OCI-LY3 (cell line): Measurements from ENCODE around the gene LRRC73.

Source experiments
- H2AFZ ChIP-seq: fragments of 200-600, 300-600 bp; shearing (Covaris generic); 2 replicates; pipeline ENCODE4 v1.6.0; 2014; ENCODE audit warnings: antibody characterized with exemption, low read depth, low read length
- H3K27ac ChIP-seq: fragments of 200-600, 300-600 bp; sonication (generic); 2 replicates; pipeline ENCODE4 v1.5.1; 2014; ENCODE audit warnings: mild to moderate bottlenecking, low read length, moderate library complexity, mixed read lengths
- H3K27me3 ChIP-seq: fragments of 200-600, 300-600 bp; sonication (generic); 2 replicates; pipeline ENCODE4 v1.6.1; 2014; ENCODE audit warnings: low read depth, low read length, mixed read lengths
- H3K36me3 ChIP-seq: fragments of 200-600, 300-600 bp; sonication (generic); replicated peaks from 2 replicates; pipeline ENCODE3; 2014; ENCODE audit warnings: low read depth, low read length, mixed read lengths
- H3K4me1 ChIP-seq: fragments of 300-600, 200-600 bp; sonication (generic); 2 replicates; pipeline ENCODE4 v1.6.1; 2014; ENCODE audit warnings: low read length, mixed read lengths
- H3K4me2 ChIP-seq: fragments of 200-600, 300-600 bp; sonication (generic); 2 replicates; pipeline ENCODE4 v1.6.1; 2014; ENCODE audit warnings: low read length, mixed read lengths
- H3K4me3 ChIP-seq: fragments of 300-600, 200-600 bp; sonication (generic); 2 replicates; pipeline ENCODE4 v1.5.1; 2014; ENCODE audit warnings: antibody characterized with exemption, mild to moderate bottlenecking, low read length, moderate library complexity
- H3K79me2 ChIP-seq: fragments of 300-600, 200-600 bp; shearing (Covaris generic); 2 replicates; pipeline ENCODE4 v1.6.1; 2014; ENCODE audit warnings: mild to moderate bottlenecking, low read length, mixed read lengths
- H3K9ac ChIP-seq: fragments of 300-600, 200-600 bp; shearing (Covaris generic); 2 replicates; pipeline ENCODE4 v1.6.0; 2014; ENCODE audit warnings: mild to moderate bottlenecking, low read length, moderate library complexity
- H3K9me3 ChIP-seq: fragments of 200-600, 300-600 bp; shearing (Covaris generic); 2 replicates; pipeline ENCODE4 v1.6.1; 2014; ENCODE audit warnings: low read length, mixed read lengths; ENCODE audit not compliant: insufficient read depth
- H4K20me1 ChIP-seq: fragments of 200-600, 300-600 bp; sonication (generic); 2 replicates; pipeline ENCODE4 v1.6.1; 2016; ENCODE audit warnings: low read length, mixed read lengths; ENCODE audit not compliant: insufficient read depth
- EZH2phosphoT487 ChIP-seq: fragments of 200-600 bp; shearing (Covaris generic); IDR thresholded peaks from 2 replicates; pipeline ENCODE4 v1.6.1; 2018; ENCODE audit warnings: antibody characterized with exemption, mixed run types, low read depth
- TF ChIP-seq, protein P1 (sequence below): fragments of 200-600, 300-600 bp; sonication (generic); IDR thresholded peaks from 2 replicates; pipeline ENCODE4 v1.5.1; 2014; ENCODE audit warnings: antibody characterized with exemption, low read length, low read depth

Gene LRRC73

DNA sequence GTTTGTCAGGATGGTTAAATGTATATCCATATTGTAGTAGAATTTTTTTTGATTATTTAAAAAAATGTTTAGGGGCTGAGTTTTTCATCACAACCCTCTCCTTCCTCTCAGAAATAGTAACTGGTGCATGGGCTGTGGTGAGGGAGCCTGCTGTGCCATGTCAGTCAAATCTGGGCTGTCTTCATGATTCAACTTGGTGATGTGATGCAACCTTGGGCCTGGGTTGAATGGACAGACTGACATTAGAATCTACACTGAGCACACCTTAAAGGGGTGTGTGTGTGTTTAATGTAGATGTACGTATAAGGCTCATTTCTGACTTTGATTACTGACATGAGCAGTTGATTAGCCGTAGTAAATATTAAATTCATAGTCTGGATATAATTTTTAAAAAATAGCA, 29.1 kb downstream of the LRRC73 start:
- Histone ChIP-seq H3K36me3 (peaks cover 4% of the 10 kb centered on the region), H3K4me3 (no peak overlapping the region), H3K79me2 (peaks cover 64% of the 10 kb centered on the region), H3K4me1 (peaks cover 14% of the 10 kb centered on the region), H3K27ac (no peak overlapping the region), H3K4me2 (no peak overlapping the region), H3K9ac (no peak overlapping the region), H3K9me3 (no peaks in the 10 kb centered on the region), H3K27me3 (no peaks in the 10 kb centered on the region), H2AFZ (no peak overlapping the region), H4K20me1 (peaks cover 10% of the 10 kb centered on the region; the same call in 1 of the 2 replicates)
- TF ChIP-seq, protein P1, sequence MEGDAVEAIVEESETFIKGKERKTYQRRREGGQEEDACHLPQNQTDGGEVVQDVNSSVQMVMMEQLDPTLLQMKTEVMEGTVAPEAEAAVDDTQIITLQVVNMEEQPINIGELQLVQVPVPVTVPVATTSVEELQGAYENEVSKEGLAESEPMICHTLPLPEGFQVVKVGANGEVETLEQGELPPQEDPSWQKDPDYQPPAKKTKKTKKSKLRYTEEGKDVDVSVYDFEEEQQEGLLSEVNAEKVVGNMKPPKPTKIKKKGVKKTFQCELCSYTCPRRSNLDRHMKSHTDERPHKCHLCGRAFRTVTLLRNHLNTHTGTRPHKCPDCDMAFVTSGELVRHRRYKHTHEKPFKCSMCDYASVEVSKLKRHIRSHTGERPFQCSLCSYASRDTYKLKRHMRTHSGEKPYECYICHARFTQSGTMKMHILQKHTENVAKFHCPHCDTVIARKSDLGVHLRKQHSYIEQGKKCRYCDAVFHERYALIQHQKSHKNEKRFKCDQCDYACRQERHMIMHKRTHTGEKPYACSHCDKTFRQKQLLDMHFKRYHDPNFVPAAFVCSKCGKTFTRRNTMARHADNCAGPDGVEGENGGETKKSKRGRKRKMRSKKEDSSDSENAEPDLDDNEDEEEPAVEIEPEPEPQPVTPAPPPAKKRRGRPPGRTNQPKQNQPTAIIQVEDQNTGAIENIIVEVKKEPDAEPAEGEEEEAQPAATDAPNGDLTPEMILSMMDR: no peak
- TF ChIP-seq EZH2phosphoT487: no peak

DNA sequence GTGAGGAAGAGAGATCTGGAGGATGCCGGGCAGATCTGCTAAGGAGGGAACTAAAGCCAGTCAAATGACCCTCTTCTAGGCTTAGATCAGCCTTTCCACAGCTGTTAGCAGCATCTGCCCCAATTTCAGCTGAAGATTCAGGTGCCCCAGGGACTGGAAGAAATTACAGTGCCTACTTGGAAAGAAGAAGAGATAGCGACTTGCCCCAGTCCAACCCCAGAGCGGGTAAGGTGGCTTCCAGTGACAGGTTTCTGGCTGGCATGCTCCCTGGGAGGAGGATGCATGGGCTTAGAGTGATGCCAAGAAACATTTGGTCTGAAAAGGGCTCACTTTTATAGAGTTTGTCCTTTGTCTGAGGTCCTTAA, 32.2 kb downstream of the LRRC73 start:
- H3K9ac ChIP-seq: peak overlapping the region; percentile 75
- H3K79me2 ChIP-seq: peaks cover 49% of the 10 kb centered on the region
- no peak overlapping the region for H2AFZ ChIP-seq
- no peaks in the 10 kb centered on the region for H3K27me3 ChIP-seq
- peak overlapping the region; percentile 81 for H3K4me3 ChIP-seq
- H3K9me3 ChIP-seq: no peaks in the 10 kb centered on the region
- H3K4me2 ChIP-seq: peak overlapping the region; percentile 95
- peaks cover 14% of the 10 kb centered on the region for H3K4me1 ChIP-seq
- peaks cover 4% of the 10 kb centered on the region for H3K36me3 ChIP-seq
- TF ChIP-seq, protein P1: no peak
- TF ChIP-seq EZH2phosphoT487: no peak
- H4K20me1 ChIP-seq: peaks cover 10% of the 10 kb centered on the region; the same call in 1 of the 2 replicates
- H3K27ac ChIP-seq: 0 out of 2 replicates have a peak overlapping the region, but pooled peaks have one; percentile 20

DNA sequence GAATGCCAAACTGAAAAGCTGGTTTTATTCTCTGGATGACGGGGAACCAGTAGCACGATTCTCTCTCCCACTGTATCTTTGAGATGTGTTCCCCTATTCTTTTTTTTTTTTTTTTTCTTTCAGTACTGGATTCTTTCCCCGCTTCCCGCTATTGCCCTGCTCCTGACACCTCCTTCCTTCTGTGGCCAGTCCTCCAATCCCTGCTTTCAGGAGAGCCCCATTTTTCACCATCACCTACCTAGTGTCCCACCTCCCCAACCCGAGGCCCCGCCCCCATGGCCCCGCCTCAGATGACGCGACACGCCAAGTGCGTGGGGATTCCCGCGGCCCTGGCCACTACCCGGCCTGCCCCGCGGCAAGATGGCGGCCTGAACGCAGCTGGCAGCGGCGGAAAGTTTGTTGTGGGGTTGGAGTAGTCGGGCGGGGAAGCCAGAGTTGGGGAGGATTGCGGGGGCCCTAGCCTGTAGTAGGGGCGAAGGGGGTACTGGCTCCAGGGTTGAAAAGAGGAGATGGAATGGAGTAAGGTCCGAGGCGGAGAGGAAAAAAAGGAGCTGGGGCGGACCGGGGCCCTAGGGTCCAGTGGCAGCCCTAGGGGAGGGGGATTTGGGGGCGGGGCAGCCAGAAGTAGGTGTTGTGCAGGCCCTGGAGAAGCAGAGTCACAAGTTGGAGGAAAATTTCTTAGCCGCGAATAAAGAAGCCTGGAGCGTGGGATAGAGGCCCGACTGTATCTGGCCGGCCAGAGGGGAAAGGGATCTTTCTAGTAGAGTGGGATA, 32.7 kb downstream of the LRRC73 start, which contains the start of gene TJAP1:
TJAP1 (plus strand) TSS at position 336 of the 773 bp plus-strand sequence. CDS start 21,432 bp downstream, outside the sequence.
- Histone ChIP-seq H3K79me2 (peaks cover 47% of the 10 kb centered on the region), H4K20me1 (peaks cover 8% of the 10 kb centered on the region; the same call in 1 of the 2 replicates), H2AFZ (peak within 1 kb of the TSS; percentile 87), H3K4me2 (peak within 1 kb of the TSS; percentile 95), H3K27me3 (no peaks in the 10 kb centered on the region), H3K9me3 (no peaks in the 10 kb centered on the region), H3K27ac (peak within 1 kb of the TSS; percentile 20; the same call in 1 of the 2 replicates), H3K36me3 (peaks cover 4% of the 10 kb centered on the region), H3K4me3 (peak within 1 kb of the TSS; percentile 81), H3K4me1 (peaks cover 14% of the 10 kb centered on the region), H3K9ac (peak within 1 kb of the TSS; percentile 75)
- TF ChIP-seq EZH2phosphoT487: no peak
- TF ChIP-seq, protein P1: no peak

DNA sequence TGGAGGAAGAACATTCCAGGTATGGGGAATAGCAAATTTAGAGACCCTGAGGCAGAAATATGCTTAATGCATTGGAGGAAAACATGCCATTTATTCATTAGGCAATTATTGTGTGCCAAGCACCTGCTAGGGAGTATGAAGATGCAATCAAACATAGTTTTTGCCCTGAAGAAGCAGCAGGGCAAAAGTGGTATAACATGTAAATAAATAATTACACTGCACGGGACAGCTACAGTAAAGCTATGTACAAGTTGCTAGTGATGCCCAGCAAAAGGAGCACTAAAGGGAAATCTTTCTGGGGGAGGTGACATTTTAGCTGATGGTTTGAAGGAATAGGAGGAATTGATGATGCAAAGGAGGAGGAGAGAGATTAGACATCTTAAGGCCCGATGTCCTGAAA, 33.4 kb downstream of the LRRC73 start:
- TF ChIP-seq, protein P1: no peak
- TF ChIP-seq EZH2phosphoT487: no peak
- no peaks in the 10 kb centered on the region for H3K27me3 ChIP-seq

More for the DNA sequence above, 33.4 kb downstream of the LRRC73 start:
- H3K79me2 ChIP-seq: peaks cover 40% of the 10 kb centered on the region
- H2AFZ ChIP-seq: peak overlapping the region; percentile 87
- peak overlapping the region; percentile 81 for H3K4me3 ChIP-seq
- H3K9ac ChIP-seq: peak overlapping the region; percentile 75
- H3K36me3 ChIP-seq: no peaks in the 10 kb centered on the region
- peaks cover 14% of the 10 kb centered on the region for H3K4me1 ChIP-seq
- no peaks in the 10 kb centered on the region for H3K9me3 ChIP-seq
- peak overlapping the region; percentile 95 for H3K4me2 ChIP-seq
- no peak overlapping the region for H3K27ac ChIP-seq
- H4K20me1 ChIP-seq: 0 out of 2 replicates have a peak, but pooled peaks cover 2% of the 10 kb centered on the region
